ENCODE data around the gene SERPINA9.

DNA sequence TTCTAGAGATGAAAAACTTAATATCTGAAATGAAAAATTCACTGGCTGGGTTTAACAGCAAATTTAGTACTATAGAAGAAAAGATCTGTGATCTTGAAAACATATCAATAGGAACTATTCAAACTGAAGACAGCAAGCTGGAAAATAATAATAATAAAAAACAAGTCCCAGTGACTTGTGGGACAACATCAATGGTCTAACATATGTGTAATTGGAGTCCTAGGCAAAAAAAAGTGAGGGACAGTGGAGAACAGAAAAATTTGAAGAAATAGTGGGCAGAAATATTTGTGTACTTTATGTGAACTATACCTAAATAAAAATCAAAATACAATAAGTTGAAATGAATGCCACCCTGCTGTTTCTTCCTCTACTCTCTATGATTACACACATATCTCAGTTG lies 2.4 kb upstream of the SERPINA9 start:
- TF ChIP-seq, protein P1, sequence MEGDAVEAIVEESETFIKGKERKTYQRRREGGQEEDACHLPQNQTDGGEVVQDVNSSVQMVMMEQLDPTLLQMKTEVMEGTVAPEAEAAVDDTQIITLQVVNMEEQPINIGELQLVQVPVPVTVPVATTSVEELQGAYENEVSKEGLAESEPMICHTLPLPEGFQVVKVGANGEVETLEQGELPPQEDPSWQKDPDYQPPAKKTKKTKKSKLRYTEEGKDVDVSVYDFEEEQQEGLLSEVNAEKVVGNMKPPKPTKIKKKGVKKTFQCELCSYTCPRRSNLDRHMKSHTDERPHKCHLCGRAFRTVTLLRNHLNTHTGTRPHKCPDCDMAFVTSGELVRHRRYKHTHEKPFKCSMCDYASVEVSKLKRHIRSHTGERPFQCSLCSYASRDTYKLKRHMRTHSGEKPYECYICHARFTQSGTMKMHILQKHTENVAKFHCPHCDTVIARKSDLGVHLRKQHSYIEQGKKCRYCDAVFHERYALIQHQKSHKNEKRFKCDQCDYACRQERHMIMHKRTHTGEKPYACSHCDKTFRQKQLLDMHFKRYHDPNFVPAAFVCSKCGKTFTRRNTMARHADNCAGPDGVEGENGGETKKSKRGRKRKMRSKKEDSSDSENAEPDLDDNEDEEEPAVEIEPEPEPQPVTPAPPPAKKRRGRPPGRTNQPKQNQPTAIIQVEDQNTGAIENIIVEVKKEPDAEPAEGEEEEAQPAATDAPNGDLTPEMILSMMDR (IDR thresholded peaks at IDR 0.05): no peak
- TF ChIP-seq POLR2A (IDR thresholded peaks at IDR 0.05): no peak

Data from Peyer's patch (tissue), 4 donors.